Stimulated activated CD4-positive, alpha-beta T cell treated with anti-CD3 and anti-CD28 coated beads, Interleukin-2, amount 100 ng/mL, for 48 hours (primary cell): ENCODE data around the gene ALPK3.
A peak's percentile ranks its signal among the peaks of the same experiment; 100 is the strongest.

Experiments used
- DNase-seq, 2 donors: peaks; one replicate each; pipeline ENCODE4 v3.0.0-alpha.2; 2020

Gene ALPK3

GRCh38 chr15:84826369-84826823 is 9.2 kb downstream of the ALPK3 start:
- peak in 1 of 2 donors; percentile 4 for DNase-seq

DNA sequence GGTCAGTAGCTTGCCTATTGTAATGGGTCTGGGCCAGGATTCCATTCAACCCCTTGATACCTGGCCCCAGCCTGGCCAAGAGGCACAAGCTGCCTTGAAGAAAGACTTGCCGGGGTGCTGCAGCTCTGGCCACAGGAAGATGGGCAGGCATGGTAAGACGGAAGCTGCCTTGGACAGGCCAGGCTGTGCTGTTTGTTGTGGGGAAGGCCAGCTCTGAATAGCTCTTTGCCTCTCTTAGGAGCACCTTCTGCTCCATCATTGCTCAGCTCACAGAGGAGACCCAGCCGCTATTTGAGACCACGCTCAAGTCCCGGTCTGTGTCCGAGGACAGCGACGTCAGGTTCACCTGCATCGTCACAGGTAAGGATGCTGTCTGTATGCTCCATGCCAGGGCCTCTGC is 10.1 kb downstream of the ALPK3 start:
- DNase-seq: no peak

- DNase-seq: no peak
Measured at GRCh38 chr15:84828086-84828908, 11.1 kb downstream of the ALPK3 start.

DNA sequence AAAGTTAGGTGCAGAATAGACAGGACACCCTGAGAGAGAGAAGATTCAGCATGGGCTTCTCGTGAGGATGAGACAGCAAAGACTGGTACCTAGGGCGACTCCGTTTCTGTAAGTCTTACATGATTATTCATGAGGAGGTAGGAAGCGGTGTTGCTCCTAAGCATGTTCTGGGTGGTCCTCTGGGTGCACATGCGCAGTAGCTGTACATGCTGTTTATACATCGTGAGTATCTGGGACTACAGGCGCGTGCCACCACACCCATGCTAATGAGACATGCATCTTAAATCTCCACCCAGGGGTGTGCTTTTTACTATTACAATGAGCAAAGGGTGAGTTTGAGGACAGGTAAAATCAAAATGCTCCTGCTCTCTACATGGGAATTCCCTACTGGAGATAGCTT is 12.3 kb downstream of the ALPK3 start:
- no peak for DNase-seq

- DNase-seq: no peak
Measured at GRCh38 chr15:84830036-84830435, 12.9 kb downstream of the ALPK3 start.

DNA sequence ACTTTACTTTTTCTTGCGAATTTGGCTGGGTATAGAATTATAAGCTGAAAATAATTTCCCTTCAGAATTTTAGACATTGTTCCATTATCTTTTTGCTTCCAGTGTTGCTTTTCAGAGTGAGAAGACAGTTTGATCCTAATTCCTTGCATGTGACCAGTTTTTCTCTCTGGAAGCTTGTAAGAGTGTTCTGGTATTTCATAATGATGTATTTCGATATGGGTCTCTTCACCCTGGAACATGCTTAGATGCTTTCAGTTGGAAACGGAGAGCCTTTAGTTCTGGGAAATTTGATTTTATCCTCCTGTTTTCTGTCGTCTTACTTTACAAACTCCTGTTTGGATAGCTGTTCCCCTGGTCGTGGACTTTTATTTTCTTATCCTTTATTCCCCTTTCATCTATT is 13.9 kb downstream of the ALPK3 start:
- no peak for DNase-seq

DNA sequence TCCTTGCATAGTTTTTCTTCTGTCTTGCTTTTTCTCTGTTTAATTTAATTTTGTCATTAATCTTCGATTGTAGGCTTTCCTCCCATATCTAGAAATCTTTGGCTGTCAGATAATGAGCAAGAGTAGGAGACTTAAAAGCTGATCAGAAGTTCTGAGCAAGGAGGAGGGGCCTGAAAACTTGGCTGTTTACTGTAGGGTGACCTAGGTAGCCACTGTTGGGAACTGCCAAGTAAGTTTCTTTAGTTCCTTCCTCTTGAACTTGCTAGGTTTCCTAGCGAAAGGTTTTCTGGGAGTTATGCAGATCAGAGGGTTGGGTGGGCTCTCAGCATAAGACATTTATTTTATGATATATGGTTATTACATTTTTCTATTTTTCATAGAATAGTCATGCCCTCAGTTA is 14.5 kb downstream of the ALPK3 start:
- DNase-seq: no peak

GRCh38 chr15:84832448-84833040 is 15.4 kb downstream of the ALPK3 start:
- no peak for DNase-seq

- DNase-seq: no peak
Measured at GRCh38 chr15:84833447-84834228, 16.5 kb downstream of the ALPK3 start.

DNA sequence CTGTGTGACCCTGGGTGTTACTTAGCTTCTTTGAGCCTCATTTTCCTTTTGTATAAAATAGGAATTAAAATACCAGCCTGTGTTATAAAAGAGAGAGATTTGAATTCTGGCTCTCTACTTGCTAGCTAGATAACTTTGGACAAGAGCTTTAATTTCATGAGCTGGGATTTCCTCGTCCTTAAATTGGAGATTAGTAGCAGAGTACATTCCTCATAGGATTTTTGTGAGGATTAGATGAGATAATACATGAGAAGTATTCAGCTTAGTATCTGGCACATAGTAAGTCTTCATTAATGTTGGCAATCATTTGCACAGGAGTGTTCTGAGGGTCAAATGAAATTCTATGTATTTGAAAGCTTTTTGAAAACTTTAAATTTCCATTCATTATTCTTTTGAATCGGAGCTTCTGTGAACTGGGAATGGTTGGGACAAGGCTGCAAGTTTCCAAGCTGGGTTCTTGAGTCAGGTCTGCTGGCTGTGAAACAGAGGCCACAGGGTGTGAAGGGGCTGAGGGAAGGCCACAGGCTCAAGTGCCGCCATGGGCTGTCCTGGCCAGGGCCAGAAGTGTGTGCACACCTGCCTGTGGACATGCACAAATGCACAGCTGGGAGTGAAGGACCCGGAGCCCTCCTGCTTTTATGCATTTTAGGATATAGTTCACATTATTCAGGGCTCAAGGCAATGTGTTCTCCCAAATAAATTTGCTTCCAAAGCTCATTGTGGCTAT is 17.2 kb downstream of the ALPK3 start:
- DNase-seq: no peak

DNA sequence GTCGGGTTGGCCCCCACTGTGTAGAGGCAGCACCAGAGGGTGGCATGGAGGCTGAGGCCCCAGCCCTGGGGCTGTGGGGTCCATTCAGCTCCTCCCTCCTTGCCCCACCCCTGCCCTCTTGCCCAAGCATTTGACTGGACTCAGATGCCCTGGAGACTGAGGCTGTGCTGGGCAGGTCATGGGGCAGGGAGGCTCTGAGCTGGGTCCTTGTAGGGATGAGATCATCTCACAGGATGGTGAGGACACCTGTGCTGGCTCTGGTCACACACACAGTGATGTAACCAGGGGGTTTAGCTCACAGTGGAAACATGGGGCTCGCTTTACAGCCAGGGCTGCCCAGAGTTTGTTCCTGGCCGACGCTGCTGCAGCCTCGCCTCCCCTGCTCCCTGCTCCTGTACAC is 17.8 kb downstream of the ALPK3 start:
- no peak for DNase-seq

- DNase-seq: no peak
Measured at GRCh38 chr15:84835661-84836337, 18.6 kb downstream of the ALPK3 start.

- no peak for DNase-seq
Measured at GRCh38 chr15:84836844-84837243, 19.7 kb downstream of the ALPK3 start.

DNA sequence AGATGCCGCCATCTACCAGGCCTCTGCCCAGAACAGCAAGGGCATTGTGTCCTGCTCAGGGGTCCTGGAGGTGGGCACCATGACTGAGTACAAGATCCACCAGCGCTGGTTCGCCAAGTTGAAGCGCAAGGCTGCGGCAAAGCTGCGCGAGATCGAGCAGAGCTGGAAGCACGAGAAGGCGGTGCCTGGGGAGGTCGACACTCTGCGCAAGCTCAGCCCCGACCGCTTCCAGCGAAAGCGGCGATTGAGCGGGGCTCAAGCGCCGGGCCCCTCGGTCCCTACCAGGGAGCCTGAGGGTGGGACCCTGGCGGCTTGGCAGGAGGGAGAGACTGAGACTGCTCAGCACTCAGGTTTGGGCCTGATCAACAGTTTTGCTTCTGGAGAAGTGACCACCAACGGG is 22.6 kb downstream of the ALPK3 start:
- no peak for DNase-seq

DNA sequence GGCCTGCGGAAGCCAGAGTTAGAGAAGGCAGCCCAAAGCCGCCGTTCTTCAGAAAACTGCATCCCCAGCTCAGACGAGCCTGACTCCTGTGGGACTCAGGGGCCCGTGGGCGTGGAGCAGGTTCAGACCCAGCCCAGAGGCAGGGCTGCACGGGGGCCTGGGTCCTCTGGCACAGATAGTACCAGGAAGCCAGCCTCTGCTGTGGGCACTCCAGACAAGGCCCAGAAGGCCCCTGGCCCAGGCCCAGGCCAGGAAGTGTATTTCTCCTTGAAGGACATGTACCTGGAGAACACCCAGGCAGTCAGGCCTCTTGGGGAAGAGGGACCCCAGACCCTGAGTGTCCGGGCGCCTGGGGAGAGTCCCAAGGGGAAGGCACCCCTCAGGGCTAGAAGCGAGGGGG is 23.1 kb downstream of the ALPK3 start:
- DNase-seq: no peak

- no peak for DNase-seq
Measured at GRCh38 chr15:84840741-84841429, 23.7 kb downstream of the ALPK3 start.

DNA sequence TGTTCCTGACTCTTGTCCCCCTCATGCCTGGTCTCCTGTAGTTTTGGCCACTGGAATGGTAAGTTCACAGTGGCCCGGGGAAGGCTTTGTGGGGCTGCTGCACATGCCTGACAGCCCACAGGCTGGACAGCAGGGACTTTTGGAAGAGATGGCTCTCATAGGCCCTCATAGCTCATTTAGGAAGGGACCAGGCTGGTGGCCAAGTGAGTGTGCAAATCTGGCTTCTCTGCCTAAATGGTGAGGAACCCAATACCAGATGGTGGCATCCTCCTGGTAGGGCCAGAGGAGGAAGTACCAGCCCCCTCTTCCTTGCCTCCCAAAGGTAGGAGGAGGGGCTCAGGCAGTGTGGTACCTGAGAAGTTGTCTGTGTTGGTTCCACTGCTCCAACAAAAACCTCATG is 25.6 kb downstream of the ALPK3 start:
- no peak for DNase-seq

DNA sequence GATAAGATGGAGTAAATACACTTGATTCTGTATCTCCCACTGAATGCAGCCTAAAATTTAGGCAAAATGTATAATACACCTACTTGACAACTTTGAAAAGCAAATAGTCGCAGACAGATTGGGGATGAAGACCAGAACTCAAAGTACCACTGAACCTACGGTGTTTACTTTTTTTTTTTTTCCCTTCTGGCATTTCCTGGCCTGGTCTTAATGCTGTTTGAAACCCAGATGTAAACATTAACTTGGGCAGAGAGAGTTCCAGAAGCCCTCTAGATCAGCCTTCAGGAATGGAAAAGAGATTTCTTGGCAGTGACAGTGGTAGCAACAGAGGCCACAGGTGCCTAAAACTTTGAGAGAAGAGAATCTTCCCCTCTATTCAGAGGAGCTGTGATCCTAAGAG is 27.8 kb downstream of the ALPK3 start:
- no peak for DNase-seq

- peak; percentile 36 to 46 for DNase-seq
Measured at GRCh38 chr15:84845631-84846030, 28.5 kb downstream of the ALPK3 start.

DNA sequence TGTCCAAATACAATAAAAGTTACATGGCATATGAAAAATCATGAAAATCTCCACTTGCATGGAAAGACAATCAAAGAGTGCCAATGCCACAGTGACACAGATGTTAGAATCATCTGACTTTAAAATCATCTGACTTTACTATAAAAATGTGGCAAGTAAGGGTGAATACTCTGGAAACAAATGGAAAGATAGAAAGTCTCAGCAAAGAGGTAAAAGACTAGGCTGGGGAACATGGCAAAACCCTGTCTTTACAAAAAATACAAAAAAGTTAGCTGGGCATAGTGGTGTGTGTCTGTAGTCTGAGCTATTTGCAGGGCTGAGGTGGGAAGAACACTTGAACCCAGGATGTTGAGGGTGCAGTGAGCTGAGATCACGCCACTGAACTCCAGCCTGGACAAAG is 29.1 kb downstream of the ALPK3 start:
- no peak for DNase-seq

DNA sequence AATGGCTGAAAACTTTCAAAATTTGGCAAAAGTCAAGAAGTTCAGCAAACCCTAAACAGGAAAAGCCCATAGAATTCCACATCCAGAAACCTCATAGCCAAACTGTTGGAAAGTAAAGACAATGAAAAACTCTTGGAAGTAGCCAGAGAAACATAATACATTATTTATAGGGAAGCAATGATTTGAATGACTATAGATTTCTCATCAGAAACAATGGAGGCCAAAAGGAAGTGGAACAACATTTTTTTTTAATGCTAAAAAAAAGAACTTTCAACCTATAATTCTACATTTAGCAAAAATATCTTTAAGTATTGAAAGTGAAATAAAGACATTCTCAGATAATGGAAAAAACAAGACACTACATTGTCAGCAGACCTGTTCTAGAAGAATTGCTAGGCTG is 30.2 kb downstream of the ALPK3 start:
- DNase-seq: no peak

DNA sequence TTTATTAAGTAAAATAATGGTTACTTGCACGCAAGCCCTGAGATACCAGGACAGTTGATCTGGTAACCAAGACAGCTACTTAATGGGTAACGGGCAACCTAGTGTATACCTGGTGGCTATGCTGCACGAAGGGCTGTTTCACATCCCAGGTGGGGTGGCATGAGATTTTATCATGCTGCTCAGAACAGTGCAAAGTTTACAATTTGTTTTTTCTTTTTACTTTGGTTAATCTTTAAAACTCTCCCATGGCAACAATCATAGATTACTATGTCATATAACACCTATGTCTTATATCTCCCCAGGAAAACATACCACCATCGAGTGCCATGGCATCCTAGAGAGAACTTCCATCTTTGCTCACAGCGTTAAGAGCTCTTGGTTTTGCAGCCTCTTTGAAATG is 35.1 kb downstream of the ALPK3 start:
- no peak for DNase-seq
